Spleen (tissue), 7 donors: Measurements from ENCODE around the gene PIK3C2A.

Experiments
- CTCF ChIP-seq, 11 experiments: fragments of 200-600 bp in 7 of 11; fragments of 450-650 bp in 4 of 11; sonication (generic) in 4 of 11; IDR thresholded peaks in 8 of 11; conservative IDR thresholded peaks in 3 of 11; 1 replicate in 7 of 11; 2 replicates in 4 of 11; pipeline versions ENCODE4 v1.4.0 to v1.8.0; 2016 to 2021; ENCODE audit warnings: antibody characterized with exemption in 11 of 11, inconsistent platforms in 4 of 11, mild to moderate bottlenecking in 1 of 11
- POLR2A ChIP-seq, 3 donors: fragments of 450-650 bp; IDR thresholded peaks; one replicate each; pipeline ENCODE4 v1.5.1; 2017; ENCODE audit warnings: antibody characterized with exemption in 3 of 3, mild to moderate bottlenecking in 1 of 3
- POLR2AphosphoS5 ChIP-seq, 3 donors: sonication (generic); formaldehyde crosslinking; IDR thresholded peaks; one replicate each; pipeline ENCODE4 v1.5.1; 2017; ENCODE audit warnings: antibody characterized with exemption in 3 of 3
- donor health status: DM: no; HTN: no; CAD: no; lungs with moderate emphysema.
- donor health status: DM: no; HTN: no; CAD: no.
- donor health status: DM: no; HTN: no; CAD: no.

DNA sequence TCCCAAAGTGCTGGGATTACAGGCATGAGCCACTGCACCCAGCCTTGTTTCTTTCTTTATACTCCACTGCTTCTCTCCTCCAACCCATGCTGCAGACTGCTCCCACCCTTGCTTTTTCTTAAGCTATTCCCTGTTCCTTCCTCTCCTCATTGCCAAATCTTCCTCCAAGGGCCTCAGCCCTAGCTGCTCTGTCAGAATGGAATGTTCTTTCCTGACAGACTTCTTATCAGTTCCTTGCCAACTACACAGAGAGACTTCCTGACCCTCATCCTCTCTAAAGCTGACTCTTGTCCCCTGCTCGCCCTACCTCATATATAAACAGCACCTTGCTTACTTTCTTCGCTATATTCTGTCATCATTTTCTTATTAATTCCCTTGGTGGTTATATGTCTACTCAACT lies 16.9 kb upstream of the PIK3C2A start:
- TF ChIP-seq CTCF (IDR thresholded peaks at IDR 0.05 in 8 of 11, conservative IDR thresholded peaks at IDR 0.05 in 3 of 11): no peak
- no peak for TF ChIP-seq POLR2AphosphoS5 (IDR thresholded peaks at IDR 0.05)
- no peak for TF ChIP-seq POLR2A (IDR thresholded peaks at IDR 0.05)
